ENCODE data around the gene ARHGAP10.

Gene ARHGAP10

GRCh38 chr4:147840838-147841738 is 109.2 kb downstream of the ARHGAP10 start:
- no peak overlapping the region for H3K4me3 ChIP-seq (ENCODE audit: low read length)
- TF ChIP-seq ZNF274 (IDR thresholded peaks at IDR 0.05; ENCODE audit: low read depth, low read length) = no peak

- TF ChIP-seq ZNF274 (IDR thresholded peaks at IDR 0.05; ENCODE audit: low read depth, low read length) = no peak
- H3K4me3 ChIP-seq (ENCODE audit: low read length) = no peak overlapping the region
Observed at GRCh38 chr4:147842573-147842972, 110.7 kb downstream of the ARHGAP10 start.

- TF ChIP-seq ZNF274 (IDR thresholded peaks at IDR 0.05; ENCODE audit: low read depth, low read length) = no peak
- no peak overlapping the region for H3K4me3 ChIP-seq (ENCODE audit: low read length)
Observed at GRCh38 chr4:147843162-147843561, 111.3 kb downstream of the ARHGAP10 start.

- no peak for TF ChIP-seq ZNF274 (IDR thresholded peaks at IDR 0.05; ENCODE audit: low read depth, low read length)
- no peak overlapping the region for H3K4me3 ChIP-seq (ENCODE audit: low read length)
Observed at GRCh38 chr4:147844781-147845180, 112.9 kb downstream of the ARHGAP10 start.

GRCh38 chr4:147846318-147847155 is 114.6 kb downstream of the ARHGAP10 start:
- TF ChIP-seq ZNF274 (IDR thresholded peaks at IDR 0.05; ENCODE audit: low read depth, low read length) = no peak
- H3K4me3 ChIP-seq (ENCODE audit: low read length) = no peak overlapping the region

GRCh38 chr4:147847751-147848590 is 116.1 kb downstream of the ARHGAP10 start:
- TF ChIP-seq ZNF274 (IDR thresholded peaks at IDR 0.05; ENCODE audit: low read depth, low read length) = no peak
- H3K4me3 ChIP-seq (ENCODE audit: low read length) = no peak overlapping the region

- TF ChIP-seq ZNF274 (IDR thresholded peaks at IDR 0.05; ENCODE audit: low read depth, low read length) = no peak
- no peak overlapping the region for H3K4me3 ChIP-seq (ENCODE audit: low read length)
Observed at GRCh38 chr4:147848634-147849033, 116.7 kb downstream of the ARHGAP10 start.

GRCh38 chr4:147851135-147851534 is 119.2 kb downstream of the ARHGAP10 start:
- H3K4me3 ChIP-seq (ENCODE audit: low read length) = no peak overlapping the region
- no peak for TF ChIP-seq ZNF274 (IDR thresholded peaks at IDR 0.05; ENCODE audit: low read depth, low read length)

- no peak for TF ChIP-seq ZNF274 (IDR thresholded peaks at IDR 0.05; ENCODE audit: low read depth, low read length)
- H3K4me3 ChIP-seq (ENCODE audit: low read length) = no peak overlapping the region
Observed at GRCh38 chr4:147853706-147854105, 121.8 kb downstream of the ARHGAP10 start.

- no peak overlapping the region for H3K4me3 ChIP-seq (ENCODE audit: low read length)
- TF ChIP-seq ZNF274 (IDR thresholded peaks at IDR 0.05; ENCODE audit: low read depth, low read length) = no peak
Observed at GRCh38 chr4:147854154-147854553, 122.3 kb downstream of the ARHGAP10 start.

GRCh38 chr4:147855571-147856009 is 123.7 kb downstream of the ARHGAP10 start:
- no peak for TF ChIP-seq ZNF274 (IDR thresholded peaks at IDR 0.05; ENCODE audit: low read depth, low read length)
- no peak overlapping the region for H3K4me3 ChIP-seq (ENCODE audit: low read length)

- TF ChIP-seq ZNF274 (IDR thresholded peaks at IDR 0.05; ENCODE audit: low read depth, low read length) = no peak
- H3K4me3 ChIP-seq (ENCODE audit: low read length) = no peak overlapping the region
Observed at GRCh38 chr4:147860960-147861359, 129.1 kb downstream of the ARHGAP10 start.

- no peak for TF ChIP-seq ZNF274 (IDR thresholded peaks at IDR 0.05; ENCODE audit: low read depth, low read length)
Observed at GRCh38 chr4:147862043-147862692, 130.3 kb downstream of the ARHGAP10 start.

More at GRCh38 chr4:147862043-147862692, 130.3 kb downstream of the ARHGAP10 start:
- no peak overlapping the region for H3K4me3 ChIP-seq (ENCODE audit: low read length)

Measured in GM08714 (cell line).